ENCODE data around the gene EPC2. TPM values are rescaled to one million over a fixed set of nuclear protein-coding genes. Genes with fewer than 3 reads are reported as not detected.

Gene EPC2
- polyA plus RNA-seq, 1 experiment = 12.4 TPM

DNA sequence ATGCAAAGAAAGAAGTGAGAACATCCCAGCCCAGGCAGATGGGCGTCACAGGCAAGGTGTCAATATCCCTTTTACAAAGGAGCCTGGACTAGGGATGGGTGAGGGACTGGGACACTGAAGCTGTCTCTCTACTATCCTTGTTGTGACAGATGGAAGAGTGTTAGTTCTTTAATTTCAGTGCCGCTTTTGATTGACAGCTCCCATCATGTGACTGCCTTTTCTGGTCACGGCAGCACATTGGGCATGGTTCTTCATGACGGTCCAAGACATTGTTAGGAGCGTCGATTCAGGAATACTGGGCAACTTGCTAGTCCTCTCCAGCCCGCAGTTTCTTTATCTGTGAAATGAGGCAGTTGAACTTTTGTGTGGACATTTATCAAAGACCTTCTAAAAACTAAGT, 188.1 kb downstream of the EPC2 start:
- TF ChIP-seq, protein P1, sequence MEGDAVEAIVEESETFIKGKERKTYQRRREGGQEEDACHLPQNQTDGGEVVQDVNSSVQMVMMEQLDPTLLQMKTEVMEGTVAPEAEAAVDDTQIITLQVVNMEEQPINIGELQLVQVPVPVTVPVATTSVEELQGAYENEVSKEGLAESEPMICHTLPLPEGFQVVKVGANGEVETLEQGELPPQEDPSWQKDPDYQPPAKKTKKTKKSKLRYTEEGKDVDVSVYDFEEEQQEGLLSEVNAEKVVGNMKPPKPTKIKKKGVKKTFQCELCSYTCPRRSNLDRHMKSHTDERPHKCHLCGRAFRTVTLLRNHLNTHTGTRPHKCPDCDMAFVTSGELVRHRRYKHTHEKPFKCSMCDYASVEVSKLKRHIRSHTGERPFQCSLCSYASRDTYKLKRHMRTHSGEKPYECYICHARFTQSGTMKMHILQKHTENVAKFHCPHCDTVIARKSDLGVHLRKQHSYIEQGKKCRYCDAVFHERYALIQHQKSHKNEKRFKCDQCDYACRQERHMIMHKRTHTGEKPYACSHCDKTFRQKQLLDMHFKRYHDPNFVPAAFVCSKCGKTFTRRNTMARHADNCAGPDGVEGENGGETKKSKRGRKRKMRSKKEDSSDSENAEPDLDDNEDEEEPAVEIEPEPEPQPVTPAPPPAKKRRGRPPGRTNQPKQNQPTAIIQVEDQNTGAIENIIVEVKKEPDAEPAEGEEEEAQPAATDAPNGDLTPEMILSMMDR (IDR thresholded peaks at IDR 0.05; ENCODE audit: insufficient read depth, low read depth, low read length) = no peak
- no peak overlapping the region for H3K4me3 ChIP-seq (ENCODE audit: low read depth, low read length)
- POLR2A ChIA-PET = no interaction called here
- H3K36me3 ChIP-seq (ENCODE audit: control insufficient read depth, insufficient read depth, low read length) = no peaks in the 10 kb centered on the region
- CTCF ChIA-PET = no interaction called here
- no peak for DNase-seq (ENCODE audit: low read depth)
- peaks cover 1% of the 10 kb centered on the region; the same call in 1 of the 2 replicates for H3K27me3 ChIP-seq (ENCODE audit: control insufficient read depth, insufficient read depth, low read length)

Small RNA genes lying within 50 kb of the gene (small RNA-seq; reads per million reads assigned to genes)
- gene RNU2-9P (ENCODE audit: insufficient read length, low read depth, low replicate concordance) (not detected), gene RPS29P8 (ENCODE audit: insufficient read length, low read depth, low replicate concordance) (not detected)

Other genes with a start within 250 kb of the EPC2 start
- gene KIF5C, start 230.5 kb downstream of the EPC2 start, polyA plus RNA-seq (2011; rRNA removed) = 0.17 and 0.23 TPM in 2 replicates

Data from BJ (cell line).